Endothelial cell (in vitro differentiated cells): Measurements from ENCODE around the gene FAM135A. TPM values are rescaled to one million over a fixed set of nuclear protein-coding genes. Genes with fewer than 3 reads are reported as not detected.

Experiments used
- DNase-seq: peaks from one replicate; pipeline ENCODE4 v3.0.0; 2021; ENCODE audit warnings: low spot score
- H3K27ac Mint-ChIP-seq: one replicate; pipeline ENCODE4 v1.8.0; 2021; ENCODE audit warnings: mixed read lengths, inconsistent platforms; ENCODE audit not compliant: unreplicated experiment
- H3K27me3 Mint-ChIP-seq: one replicate; pipeline ENCODE4 v1.8.0; 2021; ENCODE audit warnings: mild to moderate bottlenecking, moderate library complexity, mixed read lengths, inconsistent platforms; ENCODE audit not compliant: unreplicated experiment
- H3K36me3 Mint-ChIP-seq: one replicate; pipeline ENCODE4 v1.8.0; 2021; ENCODE audit warnings: mild to moderate bottlenecking, low read depth, mixed read lengths, inconsistent platforms; ENCODE audit not compliant: unreplicated experiment
- H3K4me1 Mint-ChIP-seq: one replicate; pipeline ENCODE4 v1.8.0; 2021; ENCODE audit warnings: mild to moderate bottlenecking, mixed read lengths, inconsistent platforms; ENCODE audit not compliant: unreplicated experiment
- H3K4me3 Mint-ChIP-seq: one replicate; pipeline ENCODE4 v1.8.0; 2021; ENCODE audit warnings: mild to moderate bottlenecking, mixed read lengths, inconsistent platforms; ENCODE audit not compliant: unreplicated experiment
- H3K9me3 Mint-ChIP-seq: one replicate; pipeline ENCODE4 v1.8.0; 2021; ENCODE audit warnings: mixed read lengths, inconsistent platforms; ENCODE audit not compliant: unreplicated experiment
- total RNA-seq: library from RNA; stranded (reverse); fragmentation: NEBNext Ultra II Directional; extraction: Animal tissue kit (Norgen Biotek cat#: 25700); gene quantifications from one replicate; pipeline ENCODE4 v1.2.1, GENCODE V29; 2021; ENCODE audit not compliant: unreplicated experiment
- TF ChIP-seq, protein P1 (sequence below): fragments of 200-600 bp; sonication (generic); IDR thresholded peaks from one replicate; pipeline ENCODE4 v1.5.0; 2021; ENCODE audit warnings: antibody characterized with exemption; ENCODE audit not compliant: unreplicated experiment

FAM135A gene
- total RNA-seq, 1 donor from 2014 or later = 31.2 TPM

- H3K9me3 Mint-ChIP-seq = no peaks in the 10 kb centered on the region
- H3K4me1 Mint-ChIP-seq = peaks cover 51% of the 10 kb centered on the region
- no peak overlapping the region for H3K4me3 Mint-ChIP-seq
- DNase-seq = no peak
- no peaks in the 10 kb centered on the region for H3K36me3 Mint-ChIP-seq
- TF ChIP-seq, protein P1, sequence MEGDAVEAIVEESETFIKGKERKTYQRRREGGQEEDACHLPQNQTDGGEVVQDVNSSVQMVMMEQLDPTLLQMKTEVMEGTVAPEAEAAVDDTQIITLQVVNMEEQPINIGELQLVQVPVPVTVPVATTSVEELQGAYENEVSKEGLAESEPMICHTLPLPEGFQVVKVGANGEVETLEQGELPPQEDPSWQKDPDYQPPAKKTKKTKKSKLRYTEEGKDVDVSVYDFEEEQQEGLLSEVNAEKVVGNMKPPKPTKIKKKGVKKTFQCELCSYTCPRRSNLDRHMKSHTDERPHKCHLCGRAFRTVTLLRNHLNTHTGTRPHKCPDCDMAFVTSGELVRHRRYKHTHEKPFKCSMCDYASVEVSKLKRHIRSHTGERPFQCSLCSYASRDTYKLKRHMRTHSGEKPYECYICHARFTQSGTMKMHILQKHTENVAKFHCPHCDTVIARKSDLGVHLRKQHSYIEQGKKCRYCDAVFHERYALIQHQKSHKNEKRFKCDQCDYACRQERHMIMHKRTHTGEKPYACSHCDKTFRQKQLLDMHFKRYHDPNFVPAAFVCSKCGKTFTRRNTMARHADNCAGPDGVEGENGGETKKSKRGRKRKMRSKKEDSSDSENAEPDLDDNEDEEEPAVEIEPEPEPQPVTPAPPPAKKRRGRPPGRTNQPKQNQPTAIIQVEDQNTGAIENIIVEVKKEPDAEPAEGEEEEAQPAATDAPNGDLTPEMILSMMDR = no peak
- H3K27me3 Mint-ChIP-seq = no peaks in the 10 kb centered on the region
- no peak overlapping the region for H3K27ac Mint-ChIP-seq
These were observed 18.0 kb upstream of the FAM135A start for GRCh38 chr6:70395301-70395672.

DNA sequence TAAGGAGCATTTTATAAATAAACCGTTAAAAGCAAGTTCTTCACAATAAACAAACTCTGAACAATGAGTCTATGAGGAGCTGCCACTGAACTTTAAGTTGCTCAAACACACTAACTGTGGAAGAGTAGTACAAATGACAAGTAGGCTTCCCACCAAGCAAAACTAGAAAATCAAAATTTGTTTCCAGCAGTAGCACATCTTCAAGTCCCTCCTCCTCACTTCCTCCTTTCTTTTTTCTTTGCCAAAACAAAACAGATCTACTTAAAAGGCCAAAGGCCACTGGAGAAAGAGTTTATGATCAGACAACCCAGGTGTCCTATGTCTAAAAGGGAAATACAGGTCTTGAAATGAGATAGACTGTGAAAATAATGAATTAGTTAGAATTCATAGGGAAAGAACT lies 17.1 kb upstream of the FAM135A start:
- no peak overlapping the region for H3K4me3 Mint-ChIP-seq
- peak overlapping the region; percentile 87 for H3K27ac Mint-ChIP-seq
- TF ChIP-seq, protein P1 = no peak
- no peaks in the 10 kb centered on the region for H3K9me3 Mint-ChIP-seq
- peaks cover 49% of the 10 kb centered on the region for H3K4me1 Mint-ChIP-seq
- no peak for DNase-seq
- no peaks in the 10 kb centered on the region for H3K36me3 Mint-ChIP-seq
- no peaks in the 10 kb centered on the region for H3K27me3 Mint-ChIP-seq

- no peaks in the 10 kb centered on the region for H3K9me3 Mint-ChIP-seq
- peaks cover 41% of the 10 kb centered on the region for H3K4me1 Mint-ChIP-seq
- no peak overlapping the region for H3K4me3 Mint-ChIP-seq
- H3K27me3 Mint-ChIP-seq = no peaks in the 10 kb centered on the region
- peak; percentile 18 for DNase-seq
- TF ChIP-seq, protein P1 = no peak
- H3K36me3 Mint-ChIP-seq = no peaks in the 10 kb centered on the region
- H3K27ac Mint-ChIP-seq = peak overlapping the region; percentile 94
These were observed 16.2 kb upstream of the FAM135A start for GRCh38 chr6:70396796-70397729.

GRCh38 chr6:70398783-70399728 lies 14.3 kb upstream of the FAM135A start:
- H3K36me3 Mint-ChIP-seq = no peaks in the 10 kb centered on the region
- H3K4me1 Mint-ChIP-seq = peaks cover 31% of the 10 kb centered on the region
- TF ChIP-seq, protein P1 = no peak
- H3K9me3 Mint-ChIP-seq = no peaks in the 10 kb centered on the region
- no peaks in the 10 kb centered on the region for H3K27me3 Mint-ChIP-seq
- H3K4me3 Mint-ChIP-seq = no peak overlapping the region
- no peak overlapping the region for H3K27ac Mint-ChIP-seq
- no peak for DNase-seq
